Measurements from ENCODE around the gene SCN1B.

The SCN1B gene

GRCh38 chr19:35059006-35059798 lies 28.9 kb downstream of the SCN1B start:
- DNase-seq, result no peak

- DNase-seq, result no peak
Measured at GRCh38 chr19:35059799-35060091, 29.5 kb downstream of the SCN1B start.

GRCh38 chr19:35060160-35060855 lies 30.0 kb downstream of the SCN1B start:
- DNase-seq, result no peak

- no peak for DNase-seq
Measured at GRCh38 chr19:35061583-35062373, 31.5 kb downstream of the SCN1B start.

- no peak for DNase-seq
Measured at GRCh38 chr19:35062942-35063341, 32.7 kb downstream of the SCN1B start.

GRCh38 chr19:35063940-35064818 lies 33.9 kb downstream of the SCN1B start:
- peak; percentile 50 for DNase-seq

GRCh38 chr19:35065574-35065973 lies 35.3 kb downstream of the SCN1B start:
- no peak for DNase-seq

GRCh38 chr19:35066121-35066520 lies 35.9 kb downstream of the SCN1B start:
- DNase-seq, result no peak

GRCh38 chr19:35066691-35067563 lies 36.7 kb downstream of the SCN1B start:
- peak; percentile 95 for DNase-seq

- DNase-seq, result no peak
Measured at GRCh38 chr19:35068941-35069634, 38.8 kb downstream of the SCN1B start.

- no peak for DNase-seq
Measured at GRCh38 chr19:35069696-35070095, 39.4 kb downstream of the SCN1B start.

GRCh38 chr19:35070471-35070870 lies 40.2 kb downstream of the SCN1B start:
- no peak for DNase-seq

GRCh38 chr19:35073516-35073915 lies 43.2 kb downstream of the SCN1B start:
- DNase-seq, result no peak

GRCh38 chr19:35073941-35074340 lies 43.7 kb downstream of the SCN1B start:
- no peak for DNase-seq

- no peak for DNase-seq
Measured at GRCh38 chr19:35074426-35075201, 44.3 kb downstream of the SCN1B start.

- DNase-seq, result no peak
Measured at GRCh38 chr19:35075202-35076025, 45.1 kb downstream of the SCN1B start.

GRCh38 chr19:35076026-35076370 lies 45.7 kb downstream of the SCN1B start:
- no peak for DNase-seq

- no peak for DNase-seq
Measured at GRCh38 chr19:35076657-35077056, 46.4 kb downstream of the SCN1B start.

GRCh38 chr19:35077411-35078223 lies 47.3 kb downstream of the SCN1B start:
- DNase-seq, result no peak
